VCaP (cell line): ENCODE measurements around the gene KIF1C.

ENCODE experiments used
- H3K27ac ChIP-seq: fragments of 450-650 bp; 2 replicates; pipeline ENCODE4 v1.5.1; 2017
- TF ChIP-seq, protein P1 (sequence below): fragments of 450-650 bp; conservative IDR thresholded peaks from 2 replicates; pipeline ENCODE4 v1.5.1; 2017; ENCODE audit warnings: mild to moderate bottlenecking, moderate library complexity

KIF1C gene

DNA sequence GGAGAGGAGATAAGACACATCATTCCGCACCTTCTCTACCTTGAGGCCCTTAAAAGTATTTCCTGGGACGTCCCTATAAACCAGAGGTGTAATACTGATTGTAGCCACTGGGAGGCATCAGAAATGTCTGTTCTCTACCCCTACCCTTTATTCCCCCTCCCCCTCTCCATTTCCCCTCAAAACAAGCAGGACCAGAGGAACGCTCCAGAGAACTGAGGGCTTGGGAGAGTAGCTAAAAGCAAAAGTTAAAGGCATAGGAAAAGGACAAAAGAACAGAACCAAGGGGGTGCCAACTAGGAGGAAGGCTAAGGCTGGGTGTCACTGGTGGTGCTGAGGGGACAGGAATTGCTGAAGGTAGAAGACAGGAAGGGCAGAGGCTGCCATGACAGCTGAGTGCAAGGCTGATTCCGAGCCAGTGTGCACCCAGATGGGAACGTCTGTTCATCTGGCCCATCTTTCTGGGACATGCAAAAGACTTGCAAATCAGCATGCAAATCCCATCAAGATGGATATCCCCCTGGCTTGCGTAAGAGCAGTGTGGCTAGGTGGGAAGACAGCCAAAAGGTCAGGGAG is 17.0 kb upstream of the KIF1C start:
- H3K27ac ChIP-seq, result no peak overlapping the region
- TF ChIP-seq, protein P1, sequence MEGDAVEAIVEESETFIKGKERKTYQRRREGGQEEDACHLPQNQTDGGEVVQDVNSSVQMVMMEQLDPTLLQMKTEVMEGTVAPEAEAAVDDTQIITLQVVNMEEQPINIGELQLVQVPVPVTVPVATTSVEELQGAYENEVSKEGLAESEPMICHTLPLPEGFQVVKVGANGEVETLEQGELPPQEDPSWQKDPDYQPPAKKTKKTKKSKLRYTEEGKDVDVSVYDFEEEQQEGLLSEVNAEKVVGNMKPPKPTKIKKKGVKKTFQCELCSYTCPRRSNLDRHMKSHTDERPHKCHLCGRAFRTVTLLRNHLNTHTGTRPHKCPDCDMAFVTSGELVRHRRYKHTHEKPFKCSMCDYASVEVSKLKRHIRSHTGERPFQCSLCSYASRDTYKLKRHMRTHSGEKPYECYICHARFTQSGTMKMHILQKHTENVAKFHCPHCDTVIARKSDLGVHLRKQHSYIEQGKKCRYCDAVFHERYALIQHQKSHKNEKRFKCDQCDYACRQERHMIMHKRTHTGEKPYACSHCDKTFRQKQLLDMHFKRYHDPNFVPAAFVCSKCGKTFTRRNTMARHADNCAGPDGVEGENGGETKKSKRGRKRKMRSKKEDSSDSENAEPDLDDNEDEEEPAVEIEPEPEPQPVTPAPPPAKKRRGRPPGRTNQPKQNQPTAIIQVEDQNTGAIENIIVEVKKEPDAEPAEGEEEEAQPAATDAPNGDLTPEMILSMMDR, result peak; percentile 69

DNA sequence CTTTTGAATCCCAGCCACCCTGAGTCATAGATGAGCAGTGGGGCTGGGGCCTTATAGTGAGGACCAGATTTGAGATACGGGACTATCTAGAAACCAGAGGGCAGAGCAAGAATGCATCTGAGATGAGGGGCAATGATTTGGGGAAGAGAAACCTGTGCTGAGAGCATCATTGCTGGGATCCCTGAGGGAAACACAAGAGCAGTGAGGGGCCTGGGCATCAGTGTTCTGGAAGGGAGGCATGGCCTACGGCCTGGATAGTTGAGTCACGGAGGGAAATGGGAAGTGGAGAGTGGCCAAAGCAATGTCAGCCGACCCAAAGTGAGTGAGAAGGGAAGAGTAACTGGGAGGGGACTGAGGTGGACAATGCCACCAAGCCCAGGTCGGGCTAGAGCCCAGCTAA is 15.4 kb upstream of the KIF1C start:
- no peak overlapping the region for H3K27ac ChIP-seq
- TF ChIP-seq, protein P1, result no peak

DNA sequence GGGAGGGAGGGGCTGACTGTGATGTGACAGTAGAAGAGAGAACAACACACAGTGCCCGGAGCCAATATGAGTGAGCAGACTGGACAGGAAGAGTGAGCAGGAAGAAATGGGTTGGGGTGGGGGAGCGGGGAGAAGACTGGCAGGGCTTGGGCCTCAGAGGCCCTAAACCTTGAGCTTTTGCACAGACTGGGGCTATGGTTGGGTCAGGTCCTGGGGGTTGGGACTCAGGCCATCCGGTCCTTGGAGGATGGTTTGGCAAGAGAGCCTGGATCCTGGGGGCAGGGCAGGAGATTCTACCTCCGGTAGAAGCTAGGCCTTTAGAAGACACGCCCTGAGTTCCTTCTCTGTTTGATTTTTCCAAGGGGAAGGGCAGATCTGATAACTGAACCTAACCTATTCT is 11.3 kb upstream of the KIF1C start:
- peak overlapping the region; percentile 91 for H3K27ac ChIP-seq
- TF ChIP-seq, protein P1, result no peak

DNA sequence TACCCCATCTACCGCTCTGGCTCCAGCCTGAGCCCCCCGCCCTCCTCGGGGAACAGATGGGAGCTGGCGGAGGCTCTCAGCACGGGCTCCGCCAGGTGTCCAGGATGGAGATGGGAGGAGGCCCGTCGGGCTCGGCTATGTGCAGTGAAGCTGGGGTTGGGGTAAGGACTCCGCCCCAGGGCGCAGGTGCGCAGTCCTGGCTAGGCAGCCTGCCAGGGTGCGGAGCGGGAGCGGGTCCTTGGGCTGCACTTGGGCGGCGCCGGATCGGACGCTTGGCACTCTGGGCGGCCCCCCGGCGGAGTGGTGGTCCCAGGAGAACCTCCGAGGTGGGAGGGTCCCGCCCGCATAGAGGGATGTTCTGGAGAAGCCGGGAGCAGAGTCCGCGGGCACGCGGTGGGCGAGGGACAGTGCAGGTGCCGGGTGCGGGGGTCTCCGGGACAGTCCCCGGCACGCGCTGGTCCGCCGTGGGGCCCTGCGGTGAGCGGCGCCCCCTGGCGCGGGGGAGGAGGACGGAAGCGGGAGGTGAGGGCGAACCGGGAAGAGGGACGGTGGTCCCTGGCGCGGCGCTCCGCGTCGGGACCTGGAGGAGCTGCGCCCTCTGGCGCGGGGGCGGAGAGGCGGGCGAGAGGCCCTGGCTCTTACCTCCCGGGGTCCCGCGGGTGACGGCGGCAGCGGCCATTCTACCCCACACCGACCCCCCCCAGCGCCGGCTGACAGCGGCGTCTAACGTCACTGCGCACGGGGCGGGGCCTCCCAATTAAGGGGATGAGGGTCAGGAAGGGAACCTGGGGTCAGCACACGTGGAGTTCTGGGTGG is 10.6 kb upstream of the KIF1C start, which contains the start of gene CAMTA2:
Gene CAMTA2, minus strand, starts transcription at position 725 of the 816 bp plus-strand sequence. CDS start 1,453 bp downstream, outside the sequence.
- TF ChIP-seq, protein P1, result peak; percentile 73
- H3K27ac ChIP-seq, result peak within 1 kb of the TSS; percentile 91

DNA sequence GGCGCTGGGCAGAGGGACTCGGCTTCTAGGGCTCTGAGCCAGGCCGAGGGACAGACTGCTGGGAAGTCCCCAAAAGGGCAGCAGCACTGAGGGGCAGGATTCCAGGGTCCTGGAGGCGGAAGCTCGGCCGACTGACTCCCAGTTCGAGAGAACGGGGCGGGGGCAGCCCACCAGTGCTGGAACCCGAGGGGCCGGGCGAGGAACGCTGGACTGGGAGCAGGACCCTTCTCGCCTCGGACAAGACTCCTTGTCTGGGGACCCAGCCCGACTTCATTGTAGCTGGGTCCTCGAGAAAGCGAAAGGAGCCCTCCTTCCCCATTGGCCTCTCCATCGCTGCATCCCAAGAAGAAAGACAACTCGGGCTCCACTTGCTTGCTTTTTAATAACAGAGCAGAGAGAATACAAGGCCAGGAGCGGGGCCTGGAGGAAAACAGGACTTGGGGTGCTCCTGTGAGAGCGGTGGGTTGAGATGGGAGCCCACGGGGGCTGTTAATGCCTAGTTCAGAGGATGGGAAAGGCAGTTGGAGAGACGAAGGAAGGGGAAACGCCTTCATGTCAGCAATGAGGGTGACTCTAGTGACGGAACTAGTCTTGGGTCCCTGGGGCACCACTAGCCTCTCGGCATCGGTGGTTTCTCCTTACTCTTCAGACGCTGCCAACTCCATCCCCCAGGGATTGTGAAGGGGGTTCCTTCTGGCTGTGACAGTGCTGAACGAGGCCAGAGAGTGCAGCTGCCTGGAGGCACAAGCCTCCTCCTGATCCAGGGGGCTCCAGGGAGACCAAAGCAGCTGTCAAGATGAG is 9.8 kb upstream of the KIF1C start:
- peak overlapping the region; percentile 91 for H3K27ac ChIP-seq
- TF ChIP-seq, protein P1, result no peak

DNA sequence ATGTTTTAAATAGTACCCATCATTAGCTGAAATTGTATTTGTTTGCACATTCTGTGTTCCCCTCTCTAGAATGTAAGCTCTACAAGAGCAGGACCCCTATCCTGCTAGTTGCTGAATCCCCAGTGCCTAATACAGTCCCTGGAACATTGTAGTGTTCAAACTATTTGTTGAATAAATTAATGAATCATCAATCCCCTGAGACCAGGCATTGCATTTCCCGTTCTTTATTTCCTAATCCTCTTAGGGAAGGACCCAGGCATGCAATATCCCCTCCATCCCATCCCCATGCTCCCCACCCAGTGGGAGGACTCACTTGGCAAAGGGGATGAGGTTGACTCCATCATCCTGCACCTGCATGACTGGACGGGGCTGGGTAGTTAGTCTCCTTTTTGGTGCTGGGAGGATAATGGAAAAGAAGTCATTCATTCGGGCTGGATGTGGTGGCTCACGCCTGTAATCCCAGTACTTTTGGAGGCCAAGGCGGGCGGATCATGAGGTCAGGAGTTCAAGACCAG is 3.6 kb upstream of the KIF1C start:
- TF ChIP-seq, protein P1, result no peak
- no peak overlapping the region for H3K27ac ChIP-seq
